ENCODE measurements around the gene PDZD7.

- TF ChIP-seq CTCF (IDR thresholded peaks at IDR 0.05) (no peak), FOXM1 (IDR thresholded peaks at IDR 0.05; ENCODE audit: low read depth) (no peak), YY1 (IDR thresholded peaks at IDR 0.05; ENCODE audit: low read depth) (no peak), TAF1 (IDR thresholded peaks at IDR 0.05; ENCODE audit: borderline replicate concordance, low read depth, low read length) (no peak), EP300 (IDR thresholded peaks at IDR 0.05; ENCODE audit: borderline replicate concordance in 1 of 2, low read depth in 1 of 2, low read length in 1 of 2) (no peak), PBX3 (IDR thresholded peaks at IDR 0.05) (no peak), REST (IDR thresholded peaks at IDR 0.05; ENCODE audit: low read depth, low read length) (no peak)
These were observed 42.7 kb upstream of the PDZD7 start for GRCh38 chr10:101073631-101074030.
